HG03378 (cell line): ENCODE results near the gene HS6ST2.

Experiments used
- ATAC-seq: cut with Tn5 transposase; IDR thresholded peaks from one replicate; pipeline ENCODE4 v1.9.1; 2021; ENCODE audit warnings: mild to moderate bottlenecking, moderate library complexity; ENCODE audit not compliant: unreplicated experiment

Gene HS6ST2

GRCh38 chrX:132624466-132624865 lies 334.0 kb downstream of the HS6ST2 start:
- ATAC-seq = no peak

- no peak for ATAC-seq
Measured at GRCh38 chrX:132623942-132624341, 334.5 kb downstream of the HS6ST2 start.

GRCh38 chrX:132623300-132623699 lies 335.1 kb downstream of the HS6ST2 start:
- no peak for ATAC-seq

GRCh38 chrX:132622130-132622529 lies 336.3 kb downstream of the HS6ST2 start:
- no peak for ATAC-seq

GRCh38 chrX:132618810-132619209 lies 339.6 kb downstream of the HS6ST2 start:
- no peak for ATAC-seq

GRCh38 chrX:132615391-132616131 lies 342.9 kb downstream of the HS6ST2 start:
- ATAC-seq = peak; percentile 70

GRCh38 chrX:132614297-132614696 lies 344.1 kb downstream of the HS6ST2 start:
- ATAC-seq = no peak

GRCh38 chrX:132613801-132614200 lies 344.6 kb downstream of the HS6ST2 start:
- no peak for ATAC-seq

GRCh38 chrX:132612821-132613564 lies 345.4 kb downstream of the HS6ST2 start:
- ATAC-seq = no peak

- no peak for ATAC-seq
Measured at GRCh38 chrX:132610536-132610935, 347.9 kb downstream of the HS6ST2 start.

GRCh38 chrX:132609362-132609848 lies 349.0 kb downstream of the HS6ST2 start:
- no peak for ATAC-seq

GRCh38 chrX:132603700-132604286 lies 354.6 kb downstream of the HS6ST2 start:
- no peak for ATAC-seq

- no peak for ATAC-seq
Measured at GRCh38 chrX:132602701-132603100, 355.7 kb downstream of the HS6ST2 start.

- ATAC-seq = no peak
Measured at GRCh38 chrX:132594999-132595398, 363.4 kb downstream of the HS6ST2 start.

GRCh38 chrX:132594129-132594528 lies 364.3 kb downstream of the HS6ST2 start:
- no peak for ATAC-seq

- ATAC-seq = no peak
Measured at GRCh38 chrX:132592880-132593279, 365.5 kb downstream of the HS6ST2 start.

GRCh38 chrX:132591719-132592275 lies 366.6 kb downstream of the HS6ST2 start:
- no peak for ATAC-seq

GRCh38 chrX:132590350-132591026 lies 367.9 kb downstream of the HS6ST2 start:
- no peak for ATAC-seq

GRCh38 chrX:132584936-132585335 lies 373.5 kb downstream of the HS6ST2 start:
- ATAC-seq = no peak

GRCh38 chrX:132576939-132577338 lies 381.5 kb downstream of the HS6ST2 start:
- no peak for ATAC-seq
